Inflammatory macrophage (primary cell): ENCODE results near the gene ZBTB44.

Experiments
- DNase-seq, 2 donors: peaks; one replicate each; pipeline ENCODE4 v3.0.0-alpha.2; 2020 to 2022

Gene ZBTB44

DNA sequence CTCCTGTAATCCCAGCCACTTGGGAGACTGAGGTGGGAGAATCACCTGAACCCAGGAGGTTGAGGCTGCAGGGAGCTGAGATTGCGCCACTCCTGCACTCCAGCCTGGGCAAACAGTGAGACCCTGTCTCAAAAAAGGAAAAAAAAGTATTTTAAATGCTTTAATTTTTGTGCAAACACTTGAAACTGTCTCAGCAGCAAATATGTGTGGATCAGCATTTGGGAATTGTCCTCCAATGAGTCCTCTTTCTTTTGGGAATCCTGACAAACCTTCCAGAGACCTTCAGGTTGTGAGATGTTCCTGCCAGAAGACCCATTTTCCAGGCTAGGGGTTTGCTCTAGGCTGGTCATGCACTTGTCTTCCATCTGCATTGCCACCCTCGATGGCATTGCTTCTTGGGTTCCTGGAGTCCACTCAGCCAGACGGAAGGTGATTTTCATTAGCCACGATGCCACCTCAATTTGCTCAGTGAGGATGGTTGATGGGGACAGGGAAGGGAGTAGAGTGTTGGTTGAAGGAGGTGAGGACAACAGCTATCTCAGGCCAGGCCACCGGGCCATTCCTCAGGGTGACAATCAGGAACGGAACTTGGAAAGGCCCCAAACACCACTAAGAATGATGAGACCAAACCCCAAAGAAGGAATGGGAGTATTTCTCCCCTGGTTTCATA, 99.7 kb downstream of the ZBTB44 start:
- DNase-seq, result no peak

DNA sequence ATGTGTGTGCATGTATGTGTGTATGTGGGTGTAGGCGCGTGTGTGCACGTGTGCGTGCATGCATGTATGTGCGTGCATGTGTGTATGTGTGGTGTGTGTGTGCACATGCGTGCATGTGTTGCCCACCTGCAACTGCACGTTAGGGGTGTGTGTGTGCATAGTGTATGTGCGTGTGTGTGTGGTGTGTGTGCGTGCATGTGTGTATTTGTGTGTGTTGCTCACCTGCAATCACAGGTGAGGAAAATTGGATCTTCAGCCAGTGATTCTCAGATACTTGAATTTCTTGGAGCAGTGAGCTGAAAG, 100.8 kb downstream of the ZBTB44 start:
- DNase-seq, result no peak

DNA sequence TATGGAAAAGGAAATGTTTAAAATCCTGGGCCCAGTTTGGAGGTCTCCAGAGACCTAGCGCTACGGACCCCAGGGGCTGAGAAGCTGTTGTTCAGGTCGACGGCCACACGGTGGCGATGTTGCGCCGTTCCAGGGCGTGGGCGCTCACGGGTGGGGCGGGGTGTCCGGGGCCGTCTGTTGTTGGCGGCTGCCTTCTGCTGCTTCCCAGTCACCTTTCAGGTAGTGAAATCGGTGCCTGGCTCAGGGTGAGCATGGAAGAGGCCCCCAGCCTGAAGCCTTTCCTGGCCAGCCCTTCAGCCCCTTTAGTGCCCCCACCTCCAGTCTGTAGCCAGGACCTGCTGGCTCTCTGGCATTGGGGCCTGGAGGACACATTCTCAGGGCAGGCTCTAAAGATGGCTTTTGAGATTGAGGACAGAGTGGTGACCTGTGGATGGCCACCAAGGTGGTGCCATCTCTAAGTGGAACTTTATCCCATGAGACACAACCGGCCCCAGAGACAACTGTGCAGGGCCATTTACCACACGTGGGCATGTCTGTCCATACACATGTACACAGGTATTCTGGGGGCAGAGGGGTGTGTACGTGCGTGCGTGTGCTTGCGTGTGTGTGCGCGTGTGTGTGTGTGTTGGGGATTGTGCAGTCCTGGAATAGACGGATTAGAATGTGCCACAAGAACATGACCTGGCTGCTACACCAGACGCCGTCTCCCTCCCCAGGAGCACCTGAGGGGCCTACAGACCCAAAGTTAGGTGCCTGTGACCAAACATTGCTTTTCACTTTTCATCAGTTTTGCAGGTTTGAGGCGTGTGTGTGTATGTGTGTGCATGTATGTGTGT, 101.4 kb downstream of the ZBTB44 start:
- DNase-seq, result peak; percentile 54 to 60

DNA sequence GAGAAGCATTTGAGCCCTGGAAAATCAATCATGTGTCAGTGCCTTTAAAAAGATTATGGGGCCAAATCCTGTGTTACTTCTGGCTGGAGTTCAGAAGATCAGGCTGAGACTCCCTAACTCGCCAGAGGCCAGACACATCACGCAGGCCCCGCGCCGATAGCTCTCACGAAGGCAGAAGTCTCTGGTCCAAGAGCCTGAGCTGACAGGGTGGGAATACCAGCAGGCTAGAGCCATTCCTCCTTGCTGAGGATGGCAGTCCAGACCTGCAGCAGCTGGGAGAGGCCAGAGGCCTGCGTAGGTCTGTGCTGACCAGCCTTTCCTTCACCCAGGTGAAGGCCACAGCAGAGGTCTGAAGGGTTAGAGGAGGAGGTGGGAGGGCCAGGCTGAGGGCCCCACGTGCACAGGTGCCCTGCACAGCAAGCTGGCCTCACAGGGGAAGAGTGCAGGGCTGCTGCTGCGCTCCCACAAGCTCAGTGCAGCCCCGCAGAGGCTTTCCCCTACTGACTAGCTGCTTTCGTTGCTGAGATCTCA, 102.2 kb downstream of the ZBTB44 start:
- no peak for DNase-seq

DNA sequence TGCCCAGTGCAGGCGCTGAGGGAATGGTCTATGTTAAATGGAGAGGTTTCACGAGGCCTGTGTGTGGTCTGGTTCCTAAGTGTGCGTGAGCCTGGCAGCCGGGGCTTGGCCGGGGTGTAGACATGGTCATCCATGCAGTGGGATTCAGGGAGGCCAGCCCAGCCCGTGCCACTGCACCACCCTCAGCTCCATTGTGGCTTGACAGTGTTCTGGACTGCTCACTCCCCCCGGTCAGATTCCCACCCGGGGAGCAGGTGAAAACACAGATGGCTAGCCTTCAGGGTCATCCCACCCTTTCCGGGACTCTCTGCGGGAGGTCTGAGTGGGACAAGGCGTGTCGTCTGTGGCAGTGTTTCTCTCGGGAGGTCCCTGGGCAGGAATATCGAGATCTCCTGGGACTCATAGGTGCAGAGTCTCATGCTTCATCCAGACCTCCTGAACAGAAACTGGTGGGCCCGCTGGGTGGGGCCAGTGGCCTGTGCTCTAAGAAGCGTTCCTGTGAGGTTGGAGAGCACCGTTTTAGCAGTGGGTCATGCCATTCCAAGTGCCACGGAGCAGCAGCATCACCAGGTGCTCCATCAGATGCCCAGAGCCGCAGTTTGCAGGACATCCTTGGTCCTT, 102.8 kb downstream of the ZBTB44 start:
- DNase-seq, result no peak

DNA sequence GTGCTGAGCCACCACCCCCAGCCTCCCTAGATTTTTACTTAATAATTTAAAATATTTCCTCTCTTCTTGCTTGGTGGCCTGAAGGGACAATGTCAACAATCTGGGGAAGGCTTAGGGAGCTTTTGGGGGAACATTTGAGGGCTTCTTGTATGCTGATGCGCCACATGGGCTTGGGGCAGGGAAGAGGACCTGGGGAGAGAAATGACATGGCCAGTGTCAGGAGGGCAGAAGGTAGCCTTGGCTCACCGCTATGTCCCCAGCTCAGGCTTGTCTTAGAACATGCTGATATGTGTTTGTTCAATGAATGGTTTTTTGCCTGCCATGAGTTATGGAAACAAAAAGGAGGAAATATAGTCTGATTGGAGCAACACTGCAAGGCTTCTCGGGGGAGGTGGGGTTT, 103.6 kb downstream of the ZBTB44 start:
- DNase-seq, result no peak

DNA sequence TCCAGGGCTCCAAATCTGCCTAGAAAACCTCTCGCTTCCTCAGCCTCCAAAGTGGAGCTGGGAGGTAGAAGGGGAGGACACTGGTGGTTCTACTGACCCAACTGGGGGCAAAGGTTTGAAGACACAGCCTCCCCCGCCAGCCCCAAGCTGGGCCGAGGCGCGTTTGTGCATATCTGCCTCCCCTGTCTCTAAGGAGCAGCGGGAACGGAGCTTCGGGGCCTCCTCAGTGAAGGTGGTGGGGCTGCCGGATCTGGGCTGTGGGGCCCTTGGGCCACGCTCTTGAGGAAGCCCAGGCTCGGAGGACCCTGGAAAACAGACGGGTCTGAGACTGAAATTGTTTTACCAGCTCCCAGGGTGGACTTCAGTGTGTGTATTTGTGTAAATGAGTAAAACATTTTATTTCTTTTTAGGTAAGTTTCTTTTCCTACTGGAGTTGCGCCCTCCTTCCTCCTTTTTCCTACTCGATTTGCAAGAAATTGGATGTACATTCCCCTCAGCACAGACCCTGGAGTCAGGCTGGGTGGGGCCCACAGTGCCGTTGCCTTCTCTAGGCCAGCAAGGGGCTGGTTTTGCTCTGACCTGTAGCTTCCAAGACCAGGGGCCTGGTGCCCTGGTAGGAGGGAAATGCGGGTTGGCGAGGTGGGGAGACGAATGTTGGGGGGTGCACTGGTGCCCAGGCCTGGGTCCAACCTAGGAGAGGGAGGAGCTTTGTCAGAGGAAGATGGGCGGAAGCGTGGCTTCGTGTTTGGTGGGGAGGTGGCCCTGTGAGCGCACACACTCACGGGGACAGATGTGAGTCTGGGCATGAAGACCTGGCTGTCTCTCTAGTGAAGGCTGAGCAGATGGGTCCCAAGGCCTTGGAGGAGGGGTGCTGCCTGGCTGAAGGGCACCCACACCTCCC, 104.5 kb downstream of the ZBTB44 start:
- no peak for DNase-seq

DNA sequence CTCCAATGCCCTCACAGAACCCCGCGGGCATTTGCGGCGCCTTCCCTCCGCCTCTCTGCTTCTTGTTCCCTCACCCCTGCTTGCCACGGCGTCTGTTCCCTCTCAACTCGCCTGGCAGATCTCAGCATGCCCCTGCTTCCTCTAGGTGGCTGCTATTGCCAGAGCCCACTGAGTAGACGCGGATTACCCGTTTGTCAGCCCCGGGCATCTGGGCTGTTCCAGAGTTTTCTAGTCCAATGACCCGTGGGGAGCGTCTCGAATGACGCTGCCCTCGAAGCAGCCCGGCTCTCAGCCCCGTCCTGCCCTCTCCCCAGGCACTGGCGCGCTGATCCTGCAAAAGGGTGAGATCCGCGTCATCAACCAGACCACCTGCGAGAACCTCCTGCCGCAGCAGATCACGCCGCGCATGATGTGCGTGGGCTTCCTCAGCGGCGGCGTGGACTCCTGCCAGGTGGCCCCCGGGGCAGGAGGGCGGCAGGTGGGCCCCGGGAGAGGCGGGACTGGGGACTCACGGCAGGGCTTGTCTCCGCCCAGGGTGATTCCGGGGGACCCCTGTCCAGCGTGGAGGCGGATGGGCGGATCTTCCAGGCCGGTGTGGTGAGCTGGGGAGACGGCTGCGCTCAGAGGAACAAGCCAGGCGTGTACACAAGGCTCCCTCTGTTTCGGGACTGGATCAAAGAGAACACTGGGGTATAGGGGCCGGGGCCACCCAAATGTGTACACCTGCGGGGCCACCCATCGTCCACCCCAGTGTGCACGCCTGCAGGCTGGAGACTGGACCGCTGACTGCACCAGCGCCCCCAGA, 105.4 kb downstream of the ZBTB44 start:
- DNase-seq, result no peak

DNA sequence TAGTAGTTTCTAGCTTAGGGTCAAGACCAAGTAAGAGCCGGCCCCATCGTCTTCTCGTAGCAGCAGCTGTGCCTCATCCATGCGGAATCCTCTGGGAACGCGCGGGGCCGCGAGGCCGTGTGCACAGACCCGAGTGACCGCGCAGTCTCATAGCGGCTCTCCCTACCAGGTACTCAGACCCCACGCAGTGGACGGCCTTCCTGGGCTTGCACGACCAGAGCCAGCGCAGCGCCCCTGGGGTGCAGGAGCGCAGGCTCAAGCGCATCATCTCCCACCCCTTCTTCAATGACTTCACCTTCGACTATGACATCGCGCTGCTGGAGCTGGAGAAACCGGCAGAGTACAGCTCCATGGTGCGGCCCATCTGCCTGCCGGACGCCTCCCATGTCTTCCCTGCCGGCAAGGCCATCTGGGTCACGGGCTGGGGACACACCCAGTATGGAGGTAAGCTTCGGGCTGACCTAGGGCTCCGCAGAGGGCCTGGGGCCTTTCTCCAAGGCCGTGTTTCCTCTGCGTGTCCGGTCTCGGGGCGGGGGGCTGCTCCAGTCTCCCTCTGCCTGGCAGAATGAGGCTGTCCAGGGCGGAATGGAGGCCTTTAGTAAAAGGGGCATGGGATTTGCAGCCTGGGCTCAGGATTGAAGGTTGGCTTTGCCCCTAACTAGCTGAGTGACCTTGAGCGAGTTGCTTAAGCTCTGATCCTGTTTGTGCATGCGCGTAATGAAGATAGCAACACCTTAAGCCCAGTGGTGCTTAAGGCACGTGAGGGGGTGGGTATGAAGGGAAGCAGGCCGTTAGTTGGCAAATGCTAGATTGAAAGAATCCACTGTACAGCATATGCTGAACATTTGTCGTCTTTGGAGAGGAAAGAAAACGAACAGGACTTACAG, 106.2 kb downstream of the ZBTB44 start:
- DNase-seq, result no peak

DNA sequence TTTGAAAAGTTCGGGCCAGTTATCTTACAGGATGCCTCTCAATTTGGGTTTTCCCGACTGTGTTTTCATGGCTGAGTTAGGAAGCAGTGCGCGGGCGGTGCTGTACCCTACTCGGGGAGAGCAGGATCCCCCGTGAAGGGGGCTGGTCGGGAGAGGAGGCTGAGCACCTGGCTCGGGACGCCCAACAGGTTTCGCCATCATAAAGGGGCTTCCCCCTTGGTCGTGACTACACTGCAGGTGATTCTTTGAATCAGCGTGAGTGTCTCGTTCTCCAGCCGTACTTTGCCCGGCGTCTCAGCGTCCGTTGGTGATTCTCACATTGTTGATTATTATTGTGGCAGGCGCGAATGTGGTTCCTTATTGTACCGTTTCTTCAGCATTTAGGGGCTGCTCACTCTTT, 108.6 kb downstream of the ZBTB44 start:
- no peak for DNase-seq

DNA sequence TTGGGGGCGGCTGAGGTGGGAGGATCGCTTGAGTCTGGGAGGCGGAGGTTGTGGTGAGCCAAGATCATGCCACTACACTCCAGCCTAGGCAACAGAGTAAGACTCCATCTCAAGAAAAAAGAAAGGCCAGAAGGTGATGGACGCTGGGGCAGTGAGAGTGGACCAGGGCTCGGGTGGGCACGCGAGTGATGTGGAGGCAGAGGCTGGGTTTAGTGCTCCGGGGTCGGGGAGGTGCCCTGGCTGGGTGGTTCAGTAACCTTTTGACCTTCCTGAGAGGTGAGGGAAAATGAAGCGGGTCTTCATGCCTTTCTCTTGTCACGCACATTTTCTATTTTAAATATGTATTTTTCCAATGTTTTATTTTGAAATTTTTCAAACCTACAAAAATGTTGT, 110.0 kb downstream of the ZBTB44 start:
- no peak for DNase-seq

DNA sequence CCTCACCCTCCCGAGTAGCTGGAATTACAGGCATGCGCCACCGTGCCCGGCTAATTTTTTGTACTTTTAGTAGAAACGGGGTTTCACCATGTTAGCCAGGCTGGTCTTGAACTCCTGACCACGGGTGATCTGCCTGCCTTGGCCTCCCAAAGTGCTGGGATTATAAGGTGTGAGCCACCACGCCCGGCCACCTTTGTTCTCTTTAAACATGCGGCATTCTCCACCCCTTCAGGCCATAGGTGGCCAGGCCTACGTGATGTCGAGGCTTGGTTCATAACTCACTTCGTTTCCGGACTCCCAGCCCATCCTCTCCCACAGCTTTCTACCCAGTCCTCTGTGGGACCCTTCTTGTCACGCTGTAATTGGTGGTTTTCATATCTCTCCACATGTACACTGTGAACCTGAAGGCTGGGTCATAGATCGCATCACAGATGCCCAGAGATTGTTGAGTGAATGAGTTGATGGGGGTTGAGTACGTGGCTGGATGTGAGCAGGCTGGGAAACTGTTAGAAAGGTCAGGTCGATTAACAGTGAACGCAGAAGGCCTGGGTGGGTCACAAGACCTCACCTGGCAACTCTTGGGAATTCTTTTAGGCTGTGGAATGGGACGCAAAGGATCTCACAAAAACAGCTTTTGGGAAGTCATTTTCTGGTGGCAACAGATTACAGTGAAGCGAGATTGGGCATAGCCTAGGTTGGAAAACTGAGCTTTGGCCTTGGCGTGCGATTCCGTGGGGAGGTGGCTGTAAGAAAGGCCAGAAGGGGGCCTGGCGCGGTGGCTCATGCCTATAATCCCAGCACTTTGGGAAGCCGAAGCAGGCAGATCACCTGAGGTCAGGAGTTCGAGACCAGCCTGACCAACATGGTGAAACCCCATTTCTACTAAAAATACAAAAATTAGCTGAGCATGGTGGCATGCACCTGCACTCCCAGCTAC, 110.7 kb downstream of the ZBTB44 start:
- DNase-seq, result no peak

DNA sequence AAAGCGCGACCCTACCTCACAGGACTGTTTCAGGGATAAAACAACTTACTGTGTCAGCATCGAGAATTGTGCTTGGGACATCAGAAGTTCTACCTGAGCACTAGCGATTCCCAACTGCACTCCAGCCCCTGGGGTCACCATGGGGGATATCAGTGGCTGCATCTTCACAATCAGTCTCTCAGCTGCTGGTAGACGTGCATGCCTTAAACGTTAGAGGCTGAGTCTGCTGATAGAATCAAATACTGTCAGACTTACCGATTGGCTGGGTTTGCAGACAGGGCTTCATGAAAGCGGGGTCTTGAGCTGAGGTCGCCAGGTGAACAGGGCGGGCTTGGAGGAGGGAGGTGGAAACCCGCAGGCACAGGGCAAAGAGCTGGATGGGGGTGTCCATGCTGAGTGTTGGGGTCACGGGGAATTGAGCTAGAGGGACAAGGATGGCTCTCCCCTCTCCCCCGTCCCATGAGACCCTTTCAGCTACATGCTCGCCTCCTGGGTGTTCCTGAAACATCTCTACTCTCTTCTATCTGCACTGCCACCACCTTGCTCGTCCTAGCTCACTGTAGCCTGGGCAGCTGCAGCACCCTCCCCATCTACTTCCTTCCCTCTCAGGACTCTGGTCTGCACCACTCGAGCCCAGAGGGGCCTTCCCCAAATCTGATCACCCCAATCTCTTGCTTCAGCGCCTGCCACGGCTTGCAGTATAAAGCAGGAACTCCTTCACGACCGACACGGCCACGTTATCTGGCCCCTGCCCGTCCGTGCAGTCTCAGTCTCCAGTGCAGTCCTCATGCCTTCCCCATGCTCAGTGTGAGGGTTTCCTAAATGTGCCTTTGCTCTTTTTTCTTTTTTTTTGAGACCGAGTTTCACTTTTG, 111.7 kb downstream of the ZBTB44 start:
- no peak for DNase-seq

DNA sequence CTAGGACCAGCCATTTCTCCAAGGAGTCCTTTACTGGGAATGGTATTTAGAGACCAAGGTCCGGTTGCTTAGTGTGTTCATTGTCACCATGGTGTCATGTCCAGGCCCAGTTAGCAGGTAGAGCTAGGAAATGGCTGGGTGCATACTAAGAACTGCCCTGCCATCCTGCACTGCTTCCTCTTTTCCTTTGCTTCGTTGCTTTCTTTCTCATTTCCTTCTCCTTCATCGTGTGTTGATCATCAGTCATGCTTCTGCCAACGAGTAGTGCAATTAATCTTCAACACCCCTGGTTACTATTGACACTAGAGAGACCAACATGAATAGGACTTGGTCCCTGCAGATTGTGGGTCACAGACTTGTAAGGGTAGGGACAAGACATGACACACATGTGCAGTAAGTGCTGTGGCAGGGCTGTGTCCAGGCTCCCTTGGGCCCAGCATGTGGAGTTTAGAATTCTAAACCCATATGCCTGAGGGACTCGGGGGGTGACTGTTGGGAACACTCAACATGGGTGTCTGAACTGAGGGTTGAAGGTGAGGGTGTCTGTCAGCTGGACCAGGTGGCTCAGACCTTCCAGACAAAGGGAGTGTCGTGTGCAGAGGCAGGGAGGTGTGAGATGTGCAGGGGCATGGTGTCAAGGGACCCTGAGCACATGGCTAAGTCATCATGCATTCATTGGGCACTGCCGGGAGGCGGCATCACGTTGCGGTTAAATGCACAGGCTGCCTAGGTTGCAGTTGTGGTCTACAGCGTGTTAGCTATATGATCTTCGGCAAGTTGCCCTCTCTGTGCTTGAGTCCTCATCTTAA, 112.5 kb downstream of the ZBTB44 start:
- peak in 1 of 2 donors; percentile 33 for DNase-seq

DNA sequence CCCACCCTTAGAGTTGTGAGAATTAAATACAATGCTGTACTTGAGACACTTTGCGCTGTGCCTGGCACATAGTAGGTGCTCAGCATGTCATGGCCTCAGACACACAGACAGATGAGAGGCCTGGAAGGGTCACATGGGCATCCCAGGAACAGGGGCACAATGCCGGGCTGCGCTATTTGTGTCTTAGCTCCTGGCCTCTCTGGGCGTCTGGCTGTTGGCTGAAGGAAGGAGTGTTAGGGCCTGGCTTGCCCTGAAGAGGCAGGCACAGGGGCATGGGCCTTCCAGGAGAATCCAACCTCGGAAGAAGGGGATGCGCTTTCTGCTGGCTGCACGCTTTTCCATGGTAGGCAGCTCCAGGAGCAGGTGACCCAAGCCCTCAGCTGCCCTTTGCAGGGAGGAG, 113.7 kb downstream of the ZBTB44 start:
- no peak for DNase-seq

DNA sequence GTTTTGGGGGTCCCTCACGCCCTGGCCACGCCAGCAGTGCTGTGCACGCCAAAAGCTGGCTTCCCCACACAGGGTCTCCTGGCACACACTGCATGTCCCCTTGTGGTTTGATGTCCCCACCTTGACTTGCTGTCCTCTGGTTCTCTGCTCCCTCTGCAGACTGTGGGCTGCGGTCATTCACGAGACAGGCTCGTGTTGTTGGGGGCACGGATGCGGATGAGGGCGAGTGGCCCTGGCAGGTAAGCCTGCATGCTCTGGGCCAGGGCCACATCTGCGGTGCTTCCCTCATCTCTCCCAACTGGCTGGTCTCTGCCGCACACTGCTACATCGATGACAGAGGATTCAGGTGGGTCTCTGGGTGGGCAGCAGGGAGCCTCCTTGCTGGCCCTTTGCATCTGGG, 114.9 kb downstream of the ZBTB44 start:
- DNase-seq, result no peak

DNA sequence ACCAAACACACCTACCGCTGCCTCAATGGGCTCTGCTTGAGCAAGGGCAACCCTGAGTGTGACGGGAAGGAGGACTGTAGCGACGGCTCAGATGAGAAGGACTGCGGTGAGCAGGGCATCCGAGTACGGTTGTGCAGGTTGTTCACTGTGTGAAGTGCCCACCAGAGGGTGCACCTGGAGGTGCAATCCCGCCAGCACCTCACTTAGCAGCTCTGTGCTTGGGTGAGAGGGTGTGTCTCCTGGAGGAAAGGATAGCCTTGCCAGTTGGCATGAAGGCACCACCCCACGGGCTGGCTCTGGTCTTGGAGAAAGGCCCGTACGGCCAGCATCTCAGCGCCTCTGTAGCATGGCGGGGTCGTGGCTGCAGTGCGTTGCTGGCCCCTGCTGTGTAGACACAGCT, 115.8 kb downstream of the ZBTB44 start:
- DNase-seq, result no peak

DNA sequence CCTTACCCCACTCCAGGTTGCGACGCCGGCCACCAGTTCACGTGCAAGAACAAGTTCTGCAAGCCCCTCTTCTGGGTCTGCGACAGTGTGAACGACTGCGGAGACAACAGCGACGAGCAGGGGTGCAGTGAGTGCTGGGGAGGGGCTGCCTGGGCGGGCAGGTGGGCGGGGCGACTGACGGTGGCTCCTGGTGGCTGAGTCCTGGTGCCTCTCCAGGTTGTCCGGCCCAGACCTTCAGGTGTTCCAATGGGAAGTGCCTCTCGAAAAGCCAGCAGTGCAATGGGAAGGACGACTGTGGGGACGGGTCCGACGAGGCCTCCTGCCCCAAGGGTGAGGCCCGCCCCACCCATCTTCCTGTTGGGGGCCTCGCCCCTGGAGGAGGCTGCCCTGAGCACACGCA, 116.4 kb downstream of the ZBTB44 start:
- no peak for DNase-seq
